Amniotic epithelial cell (primary cell): ENCODE data around the gene OPCML.

Experiments
- DNase-seq: peaks from one replicate; pipeline ENCODE4 v3.0.0-alpha.2; 2010; ENCODE audit warnings: low read depth

OPCML gene

DNA sequence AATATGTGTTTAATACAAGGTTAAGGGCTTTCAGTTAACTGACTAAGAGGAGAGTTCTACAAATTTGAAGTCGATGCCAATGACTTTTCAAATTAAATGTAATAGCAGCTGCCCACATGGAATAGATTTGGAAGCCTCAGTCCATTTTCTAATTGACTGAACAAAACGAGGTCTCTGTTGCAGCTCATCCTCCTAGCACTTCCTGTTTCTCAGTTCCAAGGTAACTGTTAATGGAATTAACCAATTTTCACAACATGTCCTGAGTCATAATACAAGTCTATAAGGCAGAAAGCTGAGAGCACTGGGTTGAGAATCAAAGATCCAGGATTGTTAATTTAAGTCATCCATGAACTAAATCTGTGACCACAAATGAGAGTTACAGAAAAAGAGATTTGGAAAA, 177.2 kb downstream of the OPCML start:
- DNase-seq = no peak

- DNase-seq = no peak
Observed at GRCh38 chr11:133354069-133354468, 178.2 kb downstream of the OPCML start.

DNA sequence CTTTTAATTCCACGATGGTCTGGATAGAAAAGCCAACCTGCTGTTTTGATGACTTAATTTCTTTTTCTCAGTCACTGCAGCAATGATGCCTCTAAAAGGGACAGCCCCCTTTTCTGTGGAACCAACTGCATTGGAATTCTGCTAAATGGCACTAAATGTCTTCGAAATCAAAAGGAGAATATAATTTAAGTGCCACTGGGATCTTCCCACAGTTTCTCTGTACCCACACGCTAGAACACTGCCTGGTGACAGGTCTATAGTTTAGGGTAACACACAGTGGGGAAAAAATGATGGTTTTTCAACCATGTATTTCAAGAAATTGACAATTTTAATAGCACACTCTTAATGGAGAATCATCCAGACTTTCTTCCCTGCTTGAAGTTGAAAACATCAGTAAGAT, 182.3 kb downstream of the OPCML start:
- DNase-seq = no peak

GRCh38 chr11:133347988-133348387, 184.3 kb downstream of the OPCML start:
- DNase-seq = no peak

DNA sequence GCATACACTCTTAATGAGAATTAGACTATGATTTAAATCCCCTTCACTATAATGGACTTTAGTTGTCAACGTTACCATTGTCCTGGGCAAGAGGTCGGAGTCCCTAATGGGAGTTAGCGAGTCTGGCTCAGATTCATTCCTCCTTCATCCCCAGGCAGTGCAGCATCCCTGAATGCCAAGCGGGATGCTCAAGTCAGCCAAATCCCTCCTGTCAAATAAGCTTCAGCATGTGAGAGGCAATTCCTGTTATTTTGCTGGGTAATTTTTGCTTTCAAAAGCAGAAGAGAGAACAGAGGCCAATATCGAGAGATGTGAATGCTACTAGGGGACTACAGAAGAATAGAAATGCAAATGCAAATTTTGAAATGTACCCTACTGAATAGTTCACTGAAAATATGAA, 186.2 kb downstream of the OPCML start:
- DNase-seq = no peak

DNA sequence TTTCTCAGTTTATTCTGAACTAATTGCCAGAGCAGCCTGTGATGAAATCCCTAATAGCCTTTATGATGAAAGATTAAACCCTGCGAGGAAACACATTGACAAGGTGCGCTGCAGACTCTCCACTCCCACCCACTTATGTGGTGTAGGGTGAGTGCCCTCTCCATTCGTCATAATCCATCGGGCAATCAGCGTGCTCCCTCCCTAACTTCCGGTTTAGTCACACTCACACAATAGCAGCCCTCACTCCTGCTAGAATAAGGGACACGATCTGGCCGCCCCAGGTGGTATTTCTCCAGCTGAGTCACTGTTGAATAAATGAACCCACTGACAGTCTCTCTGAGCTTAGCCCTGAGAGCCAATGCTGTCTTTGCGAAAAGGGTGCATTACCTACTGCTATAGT, 188.3 kb downstream of the OPCML start:
- DNase-seq = no peak

GRCh38 chr11:133339495-133340140, 192.7 kb downstream of the OPCML start:
- no peak for DNase-seq

- no peak for DNase-seq
Observed at GRCh38 chr11:133338588-133338987, 193.7 kb downstream of the OPCML start.

DNA sequence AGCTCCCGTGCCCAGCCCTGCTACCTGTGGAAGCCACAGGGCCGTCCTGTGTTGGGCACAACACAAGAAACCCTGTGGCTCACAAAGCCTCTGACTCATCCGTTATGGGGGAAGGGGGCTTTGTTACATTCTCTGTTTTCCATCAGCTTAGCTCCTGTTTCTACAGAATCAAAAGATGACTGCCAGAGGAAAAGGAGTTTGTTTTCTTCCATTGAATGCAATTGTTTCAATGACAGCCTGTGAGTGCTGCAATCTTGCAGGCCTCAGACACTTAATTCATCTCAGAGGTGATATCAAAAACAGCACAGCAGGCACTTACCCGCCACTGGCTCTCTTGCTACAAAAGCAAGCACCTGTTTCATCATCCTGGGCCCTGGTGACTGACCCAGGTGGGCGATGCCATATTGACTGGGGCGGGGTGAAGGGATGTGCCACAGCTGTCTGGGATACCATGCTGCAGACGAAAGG, 194.3 kb downstream of the OPCML start:
- DNase-seq = no peak

- no peak for DNase-seq
Observed at GRCh38 chr11:133337193-133337592, 195.1 kb downstream of the OPCML start.

DNA sequence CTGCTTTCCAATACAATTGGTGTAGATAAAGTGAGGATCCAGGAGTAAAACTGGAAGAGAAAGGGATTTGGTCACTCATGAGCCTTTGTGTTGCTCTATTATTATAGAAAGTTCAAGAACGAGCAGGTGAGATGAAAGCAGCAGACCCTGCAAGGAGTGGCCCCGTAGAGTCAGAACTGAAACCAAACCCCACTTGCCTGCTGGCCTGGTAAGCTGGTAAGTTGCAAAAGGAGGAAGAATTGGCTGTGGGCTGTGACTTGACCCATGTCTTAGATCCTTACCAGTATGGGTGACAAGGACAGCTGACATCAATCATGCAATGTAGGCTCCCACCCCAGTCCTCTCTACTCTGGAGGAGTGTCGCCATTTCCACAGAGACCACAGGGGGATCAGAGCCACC, 201.3 kb downstream of the OPCML start:
- DNase-seq = no peak

DNA sequence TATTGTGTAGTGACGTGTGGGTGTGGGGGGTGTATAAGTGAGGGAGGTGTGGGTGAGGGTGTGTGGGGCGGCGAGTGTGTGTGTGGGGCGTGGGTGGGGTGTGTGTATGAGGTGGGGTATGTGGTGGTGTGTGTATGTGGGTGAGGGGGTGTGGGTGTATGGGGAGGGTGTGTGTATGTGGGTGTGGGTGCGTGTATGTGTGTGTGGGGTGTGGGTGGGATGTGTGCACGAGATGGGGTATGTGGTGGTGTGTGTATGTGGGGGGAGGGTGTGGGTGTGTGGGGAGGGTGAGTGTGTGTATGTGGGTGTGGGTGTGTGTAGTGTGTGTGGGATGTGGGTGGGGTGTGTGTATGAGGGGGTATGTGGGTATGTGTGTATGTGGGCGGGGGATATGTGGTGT, 205.5 kb downstream of the OPCML start:
- no peak for DNase-seq

DNA sequence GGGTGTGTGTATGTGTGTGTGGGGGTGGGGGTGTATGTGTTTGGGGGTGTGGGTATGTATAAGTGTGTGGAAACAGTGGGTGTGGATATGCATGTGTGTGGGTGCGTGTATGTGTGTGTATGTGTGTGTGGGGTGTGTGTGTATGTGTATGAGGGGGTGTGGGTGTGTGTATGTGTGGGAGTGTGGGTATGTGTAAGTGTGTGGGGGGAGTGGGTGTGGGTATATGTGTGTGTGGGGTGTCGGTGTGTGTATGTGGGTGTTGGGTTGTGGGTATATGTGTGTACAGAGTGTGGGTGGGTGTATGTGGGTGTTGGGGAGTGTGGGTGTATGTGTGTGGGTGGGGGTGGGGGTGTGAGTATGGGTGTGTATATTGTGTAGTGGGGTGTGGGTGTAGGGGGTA, 206.0 kb downstream of the OPCML start:
- DNase-seq = no peak

- no peak for DNase-seq
Observed at GRCh38 chr11:133325711-133326110, 206.6 kb downstream of the OPCML start.

DNA sequence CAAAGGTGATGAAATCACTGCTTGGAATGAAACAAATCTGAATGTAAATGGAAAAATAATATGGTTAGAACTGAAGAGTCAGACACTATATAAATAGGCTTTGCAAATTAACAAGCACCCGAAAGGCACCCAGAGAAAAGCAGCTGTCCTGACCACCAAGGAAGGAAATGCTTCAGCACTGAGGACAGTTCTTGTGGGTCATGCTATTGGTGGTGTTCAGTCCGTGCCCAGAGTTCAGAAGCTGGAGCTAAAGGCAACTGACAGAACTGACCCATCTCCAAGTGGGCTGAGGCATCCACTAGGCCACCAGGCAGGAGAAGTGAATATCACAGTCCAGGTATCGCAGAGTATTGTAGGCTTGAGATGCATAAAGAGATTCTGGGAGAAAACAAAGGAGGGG, 208.9 kb downstream of the OPCML start:
- DNase-seq = no peak

- no peak for DNase-seq
Observed at GRCh38 chr11:133318221-133318620, 214.1 kb downstream of the OPCML start.

- DNase-seq = no peak
Observed at GRCh38 chr11:133311230-133311629, 221.1 kb downstream of the OPCML start.

DNA sequence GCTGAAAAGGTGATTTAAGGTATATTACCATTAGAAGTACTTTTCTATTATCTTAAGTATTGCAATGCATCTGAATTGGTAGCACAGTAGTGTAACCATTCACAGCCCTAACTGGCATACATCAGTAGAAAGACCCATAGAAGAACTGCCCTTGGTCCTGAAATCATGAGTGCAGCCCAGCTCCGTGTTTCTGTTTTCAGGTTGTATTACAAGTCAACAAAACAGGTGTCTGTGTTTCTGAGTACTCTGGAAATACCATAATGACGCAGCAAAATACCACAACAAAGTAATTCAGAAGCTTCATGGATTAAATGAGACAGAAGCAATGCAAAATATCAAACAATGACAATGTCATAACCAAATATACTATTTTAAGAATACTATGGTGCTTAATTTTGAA, 226.3 kb downstream of the OPCML start:
- DNase-seq = no peak

GRCh38 chr11:133305208-133305956, 226.9 kb downstream of the OPCML start:
- no peak for DNase-seq

DNA sequence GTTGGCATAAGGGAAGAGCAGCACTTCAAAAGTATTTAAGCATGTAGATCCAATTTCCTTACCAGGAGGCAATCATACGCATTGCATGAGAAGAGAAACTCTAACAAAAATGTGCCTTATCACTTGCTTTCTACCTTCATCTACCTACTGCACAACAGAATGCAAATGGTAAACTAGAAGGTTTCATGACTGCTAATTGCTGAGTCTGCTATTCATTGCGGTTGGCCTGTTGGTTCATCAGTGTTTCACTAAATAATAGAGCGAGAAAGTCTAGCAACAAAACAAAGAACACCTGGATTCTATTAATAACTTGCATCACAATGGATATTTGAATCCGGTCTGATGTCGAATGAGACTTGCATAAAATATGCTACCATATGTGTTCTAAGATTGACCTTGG, 229.0 kb downstream of the OPCML start:
- DNase-seq = no peak

GRCh38 chr11:133302056-133302455, 230.2 kb downstream of the OPCML start:
- no peak for DNase-seq

DNA sequence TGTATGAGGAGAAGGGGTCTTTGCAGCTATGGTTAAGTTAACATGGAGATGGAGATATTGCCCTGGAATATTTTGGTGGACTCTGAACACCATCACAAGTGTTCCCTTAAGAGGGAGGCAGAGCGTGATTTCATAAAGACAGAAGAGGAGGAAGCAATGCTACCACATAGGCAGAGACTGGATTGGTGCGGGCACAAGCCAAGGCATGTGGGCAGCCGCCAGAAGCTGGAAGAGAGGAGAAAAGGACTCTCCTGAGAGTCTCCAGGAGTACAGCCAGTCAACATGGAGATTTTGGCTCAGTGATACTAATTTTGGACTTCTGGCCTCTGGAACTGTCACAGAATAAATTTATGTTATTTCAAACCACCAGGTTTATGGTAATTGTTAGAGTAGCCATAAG, 231.6 kb downstream of the OPCML start:
- no peak for DNase-seq

DNA sequence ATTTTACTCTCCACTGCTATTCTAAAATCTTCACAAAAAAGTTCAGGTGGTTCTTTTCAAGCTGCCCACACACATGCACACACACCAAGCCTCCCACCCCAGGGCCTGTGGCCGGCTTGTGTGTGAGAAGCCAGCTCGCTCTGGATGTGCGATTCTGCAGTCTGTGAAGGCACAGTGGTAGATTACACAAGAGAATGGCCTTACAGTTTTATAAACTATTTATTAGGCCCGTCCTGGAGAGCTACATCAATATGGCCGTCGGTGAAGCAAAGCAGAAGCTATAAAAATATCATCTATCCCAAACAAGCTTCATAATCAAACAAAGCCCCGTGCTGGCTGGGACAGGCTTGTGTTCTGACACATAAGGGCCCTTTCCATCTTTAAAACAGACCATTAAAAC, 240.5 kb downstream of the OPCML start:
- no peak for DNase-seq

DNA sequence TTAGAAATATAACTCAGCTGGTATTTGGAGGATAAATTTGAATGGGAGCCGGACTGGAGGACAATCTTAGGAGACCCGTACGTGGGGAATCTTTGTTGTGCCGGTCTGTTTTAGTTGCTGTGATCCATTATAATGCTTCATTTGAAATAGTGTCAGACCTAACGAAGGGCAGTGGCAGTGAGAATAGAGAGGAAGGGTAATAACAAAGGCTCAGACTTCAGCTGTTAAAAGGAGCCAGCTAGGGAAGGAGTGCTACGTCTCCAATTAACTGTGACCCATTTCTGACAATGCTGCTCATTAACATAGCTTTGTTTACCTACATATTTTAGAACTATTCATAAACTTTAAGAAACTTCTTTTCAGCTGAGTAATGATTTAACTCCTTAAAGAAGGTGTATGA, 246.9 kb downstream of the OPCML start:
- no peak for DNase-seq
